Measurements from ENCODE around the gene SERPINB8. TPM values are rescaled to one million over a fixed set of nuclear protein-coding genes. Genes with fewer than 3 reads are reported as not detected.

Gene SERPINB8
- polyA plus RNA-seq, 1 donor: 7.6 TPM

Other genes with a start within 250 kb of the SERPINB8 start
- 0.09 TPM for gene SERPINB7, start 194.7 kb upstream of the SERPINB8 start, polyA plus RNA-seq
- 0.15 TPM for gene SERPINB2, start 82.4 kb upstream of the SERPINB8 start, polyA plus RNA-seq
- not detected for gene SERPINB10, start 62.1 kb upstream of the SERPINB8 start, polyA plus RNA-seq
- 2.5 TPM for gene HMSD, start 20.8 kb upstream of the SERPINB8 start, polyA plus RNA-seq
- gene LINC00305, start 179.0 kb downstream of the SERPINB8 start, polyA plus RNA-seq: not detected